Heart left ventricle (tissue), 13 donors: Measurements from ENCODE around the gene ECHS1.

Experiments
- POLR2A ChIP-seq, 2 donors: fragments of 450-650 bp; IDR thresholded peaks; one replicate each; pipeline ENCODE4 v1.6.1; 2017; ENCODE audit warnings: antibody characterized with exemption in 2 of 2, mild to moderate bottlenecking in 2 of 2, moderate library complexity in 2 of 2
- TF ChIP-seq, protein P1 (sequence below), 12 donors: fragments of 200-600 bp; sonication (generic) in 4 of 12; IDR thresholded peaks; one replicate each; pipeline versions ENCODE4 v1.5.0 to v1.8.0; 2018 to 2022; ENCODE audit warnings: antibody characterized with exemption in 12 of 12, mild to moderate bottlenecking in 5 of 12
- donor health status: ischemic (EF 13 %, LVEDD 7.1; RV severe dilation, severe dysfunction).
- donor health status: DM: no; HTN: yes; CAD: no.
- donor health status: DM: no; HTN: no; CAD: no.
- donor health status: ischemic (EF 25% LVEDD 6.9; RV normal size, moderate dysfunction).
- donor health status: ischemic (EF 25% LVEDD 5.7; RV mildly dilated, moderate dysfunction).
- donor health status: ischemic (EF 35%, LVEDD 5.7; RV mildly dilated, moderate dysfunction).
- donor health status: nonischemic (EF 11% LVEDD 7.7; RV severe dilation, severe dysfunction).
- donor health status: DM: yes; HTN: yes; CAD: no.
- donor health status: PGD.
- donor health status: ischemic (EF 29% LVEDD 5.4; RV normal size, mild dysfunction).
- donor health status: nonischemic (EF 23%, LVEDD 6.1; RV moderate dilation, normal function).

DNA sequence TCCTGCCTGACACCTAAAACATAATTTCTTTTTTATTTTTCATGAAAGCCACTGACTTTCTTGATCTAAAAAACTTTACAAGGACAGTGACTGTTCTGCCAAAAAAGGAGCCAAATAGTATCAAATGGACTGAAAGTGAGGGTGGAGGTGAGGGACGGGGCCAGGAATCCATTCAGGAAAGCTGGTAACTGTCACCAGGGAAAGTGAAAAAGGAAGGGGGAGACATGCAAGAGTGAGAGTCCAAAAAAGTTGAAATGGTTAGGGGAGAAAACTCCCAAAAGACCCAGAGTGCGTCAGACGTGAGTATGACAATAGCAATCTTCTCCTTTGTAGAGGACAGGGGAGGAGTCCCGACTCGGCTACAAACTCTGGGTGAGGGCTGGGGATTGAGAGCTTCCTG, 28.9 kb downstream of the ECHS1 start:
- TF ChIP-seq, protein P1, sequence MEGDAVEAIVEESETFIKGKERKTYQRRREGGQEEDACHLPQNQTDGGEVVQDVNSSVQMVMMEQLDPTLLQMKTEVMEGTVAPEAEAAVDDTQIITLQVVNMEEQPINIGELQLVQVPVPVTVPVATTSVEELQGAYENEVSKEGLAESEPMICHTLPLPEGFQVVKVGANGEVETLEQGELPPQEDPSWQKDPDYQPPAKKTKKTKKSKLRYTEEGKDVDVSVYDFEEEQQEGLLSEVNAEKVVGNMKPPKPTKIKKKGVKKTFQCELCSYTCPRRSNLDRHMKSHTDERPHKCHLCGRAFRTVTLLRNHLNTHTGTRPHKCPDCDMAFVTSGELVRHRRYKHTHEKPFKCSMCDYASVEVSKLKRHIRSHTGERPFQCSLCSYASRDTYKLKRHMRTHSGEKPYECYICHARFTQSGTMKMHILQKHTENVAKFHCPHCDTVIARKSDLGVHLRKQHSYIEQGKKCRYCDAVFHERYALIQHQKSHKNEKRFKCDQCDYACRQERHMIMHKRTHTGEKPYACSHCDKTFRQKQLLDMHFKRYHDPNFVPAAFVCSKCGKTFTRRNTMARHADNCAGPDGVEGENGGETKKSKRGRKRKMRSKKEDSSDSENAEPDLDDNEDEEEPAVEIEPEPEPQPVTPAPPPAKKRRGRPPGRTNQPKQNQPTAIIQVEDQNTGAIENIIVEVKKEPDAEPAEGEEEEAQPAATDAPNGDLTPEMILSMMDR (IDR thresholded peaks at IDR 0.05): no peak
- TF ChIP-seq POLR2A (IDR thresholded peaks at IDR 0.05): no peak
